GM13976 (cell line): ENCODE data around the gene MAP4K4.

Source experiments
- DNase-seq: peaks from one replicate; pipeline ENCODE4 v3.0.0; 2012; ENCODE audit warnings: low spot score
- in situ Hi-C: fragments of 300-500 bp; cut with MboI; formaldehyde crosslinking; loops from one replicate; pipeline ENCODE4 v1.12.0; 2022; ENCODE audit warnings: low sequenced_read_pairs, mixed read lengths, inconsistent platforms; ENCODE audit not compliant: unreplicated experiment
- TF ChIP-seq, protein P1 (sequence below): IDR thresholded peaks from 2 replicates; pipeline ENCODE4 v1.5.1; 2012; ENCODE audit warnings: borderline replicate concordance, mild to moderate bottlenecking; ENCODE audit not compliant: insufficient read depth; ENCODE audit errors: extremely low read depth, missing control alignments, control extremely low read depth

The MAP4K4 gene

DNA sequence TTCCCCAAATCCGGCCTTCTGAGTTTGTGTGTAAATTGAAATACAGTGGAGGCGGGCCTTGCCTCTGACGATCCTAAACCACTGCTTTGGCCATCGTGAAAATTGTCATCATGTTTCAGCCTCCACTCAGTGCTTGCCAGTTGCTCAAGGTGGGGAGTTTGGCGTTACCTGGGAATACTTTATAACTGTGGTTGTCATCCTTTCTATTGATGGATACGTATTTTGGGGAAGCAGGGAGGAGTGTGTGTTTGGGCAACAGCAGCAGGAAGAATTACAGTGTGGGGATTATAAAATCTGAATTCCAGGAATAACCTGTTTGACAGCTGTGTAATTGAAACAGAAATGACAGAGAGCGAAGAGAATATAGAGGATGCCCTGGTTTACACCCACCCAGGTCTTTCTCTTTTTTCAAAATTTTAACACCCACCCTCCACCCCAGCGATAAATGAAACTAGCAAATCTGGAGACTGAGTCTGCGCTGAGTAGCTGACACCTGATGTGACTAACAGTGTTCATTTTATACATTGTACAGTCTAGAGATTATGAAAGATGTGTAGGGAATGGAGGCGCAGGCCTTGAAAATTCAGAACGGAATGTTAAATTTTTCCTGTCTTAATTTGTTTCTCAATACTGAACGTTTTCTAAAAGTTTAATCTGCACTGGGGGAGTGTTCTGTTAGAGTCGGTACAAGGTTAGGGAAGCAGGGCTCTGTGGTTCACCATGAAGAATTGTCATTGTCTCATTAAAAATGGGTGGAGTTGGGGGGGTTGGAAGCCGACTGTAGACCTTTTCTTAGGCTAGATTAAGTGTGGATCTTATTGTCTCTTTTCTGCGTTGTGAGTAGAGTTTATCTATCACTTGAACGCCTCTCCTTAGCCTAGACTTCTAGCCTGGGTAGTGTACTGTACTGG is 1.6 kb downstream of the MAP4K4 start:
- DNase-seq = no peak
- in situ Hi-C loops = no loop called here
- TF ChIP-seq, protein P1, sequence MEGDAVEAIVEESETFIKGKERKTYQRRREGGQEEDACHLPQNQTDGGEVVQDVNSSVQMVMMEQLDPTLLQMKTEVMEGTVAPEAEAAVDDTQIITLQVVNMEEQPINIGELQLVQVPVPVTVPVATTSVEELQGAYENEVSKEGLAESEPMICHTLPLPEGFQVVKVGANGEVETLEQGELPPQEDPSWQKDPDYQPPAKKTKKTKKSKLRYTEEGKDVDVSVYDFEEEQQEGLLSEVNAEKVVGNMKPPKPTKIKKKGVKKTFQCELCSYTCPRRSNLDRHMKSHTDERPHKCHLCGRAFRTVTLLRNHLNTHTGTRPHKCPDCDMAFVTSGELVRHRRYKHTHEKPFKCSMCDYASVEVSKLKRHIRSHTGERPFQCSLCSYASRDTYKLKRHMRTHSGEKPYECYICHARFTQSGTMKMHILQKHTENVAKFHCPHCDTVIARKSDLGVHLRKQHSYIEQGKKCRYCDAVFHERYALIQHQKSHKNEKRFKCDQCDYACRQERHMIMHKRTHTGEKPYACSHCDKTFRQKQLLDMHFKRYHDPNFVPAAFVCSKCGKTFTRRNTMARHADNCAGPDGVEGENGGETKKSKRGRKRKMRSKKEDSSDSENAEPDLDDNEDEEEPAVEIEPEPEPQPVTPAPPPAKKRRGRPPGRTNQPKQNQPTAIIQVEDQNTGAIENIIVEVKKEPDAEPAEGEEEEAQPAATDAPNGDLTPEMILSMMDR = no peak

DNA sequence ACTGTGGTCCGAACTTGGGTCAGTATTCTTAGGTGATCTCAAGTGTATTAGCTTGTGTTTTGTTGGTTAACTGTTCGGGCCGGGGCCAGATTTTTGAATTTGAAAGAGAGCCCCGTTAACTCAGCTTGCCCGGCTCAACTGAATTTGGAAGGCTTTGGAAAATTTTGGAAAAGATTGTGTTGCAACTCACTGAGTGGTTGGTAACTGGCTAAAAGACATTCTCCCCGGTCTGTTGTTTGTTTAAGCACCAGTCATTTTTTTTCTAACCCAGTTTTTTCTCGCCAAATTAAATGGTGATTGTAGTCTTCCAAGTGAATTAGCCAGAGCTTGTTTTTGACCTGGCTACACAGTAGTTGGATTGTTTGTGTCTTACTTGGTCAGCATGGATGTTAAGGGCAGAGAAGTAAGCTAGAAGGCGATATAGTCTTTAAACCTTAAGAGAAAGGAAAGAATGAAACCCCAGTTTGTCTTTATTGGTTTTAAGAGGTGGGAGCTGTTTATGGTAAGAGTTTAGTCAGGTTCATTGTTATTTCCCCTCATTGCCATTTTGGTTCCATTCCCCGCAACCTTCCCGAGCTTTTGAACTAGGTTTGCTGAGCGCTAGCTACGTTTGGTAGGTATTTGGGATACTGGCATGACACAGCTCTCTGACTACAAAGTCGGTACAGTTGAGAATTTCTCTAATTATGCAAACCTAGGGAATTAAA is 2.4 kb downstream of the MAP4K4 start:
- in situ Hi-C loops = no loop called here
- DNase-seq = no peak
- TF ChIP-seq, protein P1 = no peak

DNA sequence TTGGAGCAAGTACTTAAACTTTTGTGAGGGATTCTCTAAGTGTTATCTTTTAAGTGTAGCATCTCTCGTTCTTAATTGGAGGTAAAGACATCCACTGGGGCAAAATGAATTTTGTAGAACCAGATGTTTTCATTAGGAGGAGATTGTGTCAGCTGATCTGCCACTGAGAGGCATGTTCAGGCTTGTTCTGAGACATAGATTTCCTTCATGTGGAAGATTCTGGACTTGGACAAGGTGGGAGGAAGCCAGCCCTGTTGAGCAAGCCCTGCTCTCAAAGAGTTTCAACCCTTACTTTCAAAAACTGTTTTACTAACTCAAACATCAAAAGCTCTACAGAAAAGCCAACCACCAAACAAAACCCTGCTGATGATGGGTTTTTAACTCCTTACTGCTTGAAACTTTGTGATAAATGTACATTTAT is 6.5 kb downstream of the MAP4K4 start:
- DNase-seq = no peak
- TF ChIP-seq, protein P1 = no peak
- in situ Hi-C loops = no loop called here

DNA sequence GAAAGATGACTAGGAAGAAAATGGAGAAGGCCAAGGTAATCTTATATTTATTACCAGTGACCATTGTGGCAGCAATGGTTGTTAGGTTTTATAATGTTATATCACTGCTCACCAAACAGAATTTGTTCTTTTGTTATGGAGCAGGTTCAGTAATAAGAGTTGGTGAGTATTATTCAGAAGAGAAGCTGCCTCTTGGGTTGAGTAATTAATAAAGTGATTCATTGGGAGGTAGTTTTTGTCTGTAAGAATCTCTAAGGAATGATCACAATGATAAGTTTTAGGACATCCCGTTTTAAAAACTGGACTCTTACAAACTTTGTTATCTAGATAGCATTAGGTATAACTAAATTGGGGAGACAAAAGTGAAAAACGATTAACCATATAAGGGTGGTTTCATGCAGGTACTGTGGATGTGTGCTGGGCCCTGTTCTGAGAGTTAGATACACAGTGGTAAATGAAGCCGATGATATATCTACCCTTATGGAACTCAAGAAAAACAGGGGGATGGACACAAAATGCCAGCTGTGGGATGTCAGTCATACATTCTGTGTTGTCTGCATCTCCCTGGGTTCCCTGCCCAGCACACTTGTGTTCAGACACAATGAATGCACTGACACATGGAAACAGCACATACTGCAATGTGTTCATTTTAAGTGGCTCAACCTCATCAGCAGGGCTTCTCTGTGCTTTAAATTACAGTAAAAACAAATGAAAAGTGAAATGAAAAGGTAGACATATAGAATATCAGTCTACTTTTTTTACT is 7.5 kb downstream of the MAP4K4 start:
- in situ Hi-C loops = no loop called here
- TF ChIP-seq, protein P1 = no peak
- no peak for DNase-seq

DNA sequence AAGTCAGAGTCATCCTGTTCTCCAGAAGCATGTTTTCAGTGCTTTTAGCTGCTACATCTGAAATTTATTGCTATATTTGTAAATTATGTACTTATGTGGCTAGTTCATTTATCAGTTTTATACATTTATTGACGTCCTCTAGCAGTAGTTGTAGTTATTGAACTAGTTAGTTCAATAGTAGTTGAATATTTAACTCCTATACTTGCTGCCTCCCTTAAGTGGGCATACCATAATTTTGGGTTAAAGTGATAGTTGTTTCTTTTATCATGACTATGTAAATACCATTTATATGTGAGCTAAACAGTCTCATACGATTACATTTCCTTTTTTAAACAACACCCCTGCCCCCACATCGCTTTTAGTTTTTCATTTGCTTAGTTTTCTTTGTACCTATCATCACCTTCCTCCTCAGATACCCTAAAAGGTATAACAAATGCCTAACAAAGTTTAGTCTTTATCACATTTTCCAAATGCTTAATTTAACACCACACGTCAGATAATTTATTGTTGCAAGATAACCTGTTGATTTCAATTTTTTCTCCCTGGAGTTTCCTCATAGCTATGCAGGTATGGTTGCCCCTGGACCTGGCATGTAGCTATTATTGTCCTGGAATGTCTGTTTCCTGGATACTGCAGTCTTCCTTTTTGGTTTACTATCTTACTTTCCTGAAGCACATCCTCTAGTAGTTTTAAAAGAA is 8.8 kb downstream of the MAP4K4 start:
- TF ChIP-seq, protein P1 = no peak
- in situ Hi-C loops = no loop called here
- no peak for DNase-seq

DNA sequence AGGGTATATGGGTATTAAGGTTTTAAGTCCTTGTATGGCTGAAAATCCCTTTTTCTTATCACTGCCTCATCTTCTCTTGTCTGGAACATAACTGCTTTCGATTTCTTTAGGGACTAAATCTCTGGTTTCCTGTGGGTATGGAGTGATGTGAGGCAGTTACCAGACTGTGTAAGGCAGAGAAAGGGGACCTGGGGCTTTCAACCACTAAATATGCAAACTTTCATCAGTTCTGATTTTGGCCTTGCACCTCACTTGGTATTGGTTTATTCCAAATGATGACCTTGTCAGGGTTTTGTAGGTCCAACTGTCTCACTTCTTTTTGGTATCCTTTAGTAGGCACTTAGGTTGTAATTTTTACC is 9.3 kb downstream of the MAP4K4 start:
- no peak for DNase-seq
- TF ChIP-seq, protein P1 = no peak
- in situ Hi-C loops = no loop called here
